Prostate gland (tissue), 2 donors: Measurements from ENCODE around the gene PCDH9.

ENCODE experiments used
- POLR2A ChIP-seq: fragments of 450-650 bp; IDR thresholded peaks from one replicate; pipeline ENCODE4 v1.6.1; 2016; ENCODE audit warnings: antibody characterized with exemption, mild to moderate bottlenecking
- POLR2AphosphoS5 ChIP-seq: sonication (generic); formaldehyde crosslinking; IDR thresholded peaks from one replicate; pipeline ENCODE4 v1.6.1; 2017; ENCODE audit warnings: antibody characterized with exemption
- TF ChIP-seq, protein P1 (sequence below), 4 experiments: fragments of 200-600 bp in 2 of 4; fragments of 450-650 bp in 2 of 4; sonication (generic) in 2 of 4; IDR thresholded peaks; 1 replicate in 3 of 4; 2 replicates in 1 of 4; pipeline ENCODE4 v1.5.1; 2016 to 2019; ENCODE audit warnings: antibody characterized with exemption in 4 of 4, mild to moderate bottlenecking in 2 of 4, moderate library complexity in 2 of 4

GRCh38 chr13:66405908-66406802, 824.0 kb downstream of the PCDH9 start:
- TF ChIP-seq, protein P1, sequence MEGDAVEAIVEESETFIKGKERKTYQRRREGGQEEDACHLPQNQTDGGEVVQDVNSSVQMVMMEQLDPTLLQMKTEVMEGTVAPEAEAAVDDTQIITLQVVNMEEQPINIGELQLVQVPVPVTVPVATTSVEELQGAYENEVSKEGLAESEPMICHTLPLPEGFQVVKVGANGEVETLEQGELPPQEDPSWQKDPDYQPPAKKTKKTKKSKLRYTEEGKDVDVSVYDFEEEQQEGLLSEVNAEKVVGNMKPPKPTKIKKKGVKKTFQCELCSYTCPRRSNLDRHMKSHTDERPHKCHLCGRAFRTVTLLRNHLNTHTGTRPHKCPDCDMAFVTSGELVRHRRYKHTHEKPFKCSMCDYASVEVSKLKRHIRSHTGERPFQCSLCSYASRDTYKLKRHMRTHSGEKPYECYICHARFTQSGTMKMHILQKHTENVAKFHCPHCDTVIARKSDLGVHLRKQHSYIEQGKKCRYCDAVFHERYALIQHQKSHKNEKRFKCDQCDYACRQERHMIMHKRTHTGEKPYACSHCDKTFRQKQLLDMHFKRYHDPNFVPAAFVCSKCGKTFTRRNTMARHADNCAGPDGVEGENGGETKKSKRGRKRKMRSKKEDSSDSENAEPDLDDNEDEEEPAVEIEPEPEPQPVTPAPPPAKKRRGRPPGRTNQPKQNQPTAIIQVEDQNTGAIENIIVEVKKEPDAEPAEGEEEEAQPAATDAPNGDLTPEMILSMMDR (IDR thresholded peaks at IDR 0.05), result no peak
- TF ChIP-seq POLR2AphosphoS5 (peak; percentile 40), POLR2A (no peak)
